ENCODE data around the gene WDR93.
A peak's percentile ranks its signal among the peaks of the same experiment; 100 is the strongest.
"Not testable (repeated sequence)": the region's sequence is repeated elsewhere in the genome, so short reads cannot be mapped to it uniquely, and the experiment has no call there.

Gene WDR93

DNA sequence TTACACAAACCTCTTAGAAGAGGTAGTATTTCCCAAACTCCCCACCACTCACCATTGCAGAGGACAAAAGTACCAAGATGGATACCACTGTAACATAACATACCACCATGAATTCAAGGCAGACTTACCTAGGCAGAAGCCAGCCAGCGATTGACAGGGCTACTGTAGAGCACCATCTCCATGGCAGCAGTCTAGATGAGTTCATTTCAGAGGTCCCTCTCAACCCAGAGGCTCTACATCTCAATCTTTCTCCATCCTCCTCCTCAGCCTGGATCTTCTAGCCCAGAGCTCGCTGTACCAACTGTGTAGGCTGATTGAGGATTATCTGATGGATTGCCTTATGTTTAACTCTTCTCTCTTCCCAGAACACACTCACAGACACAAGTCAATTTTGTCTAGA is 9.5 kb upstream of the WDR93 start:
- WGBS (ENCODE audit: extremely low coverage, insufficient coverage, low lambda C conversion rate) = no CpG with 5 or more reads among the region's 2 CpGs
- H2BK5ac ChIP-seq (ENCODE audit: low read length) = no peak overlapping the region
- no peak overlapping the region for H3K56ac ChIP-seq (ENCODE audit: low read length)
- H4K8ac ChIP-seq (ENCODE audit: low read depth, low read length) = no peak overlapping the region
- no peak overlapping the region for H3K4ac ChIP-seq (ENCODE audit: low read depth, low read length)
- no peak overlapping the region for H2AK5ac ChIP-seq (ENCODE audit: low read length)
- no peak overlapping the region for H2BK15ac ChIP-seq (replicated peaks; ENCODE audit: low read depth)
- H3K4me3 ChIP-seq (ENCODE audit: low read length) = no peak overlapping the region
- no peaks in the 10 kb centered on the region for H3K27me3 ChIP-seq (ENCODE audit: insufficient read depth, low read length, poor library complexity)
- H3K79me2 ChIP-seq (ENCODE audit: control insufficient read depth, insufficient read depth, low read length) = no peaks in the 10 kb centered on the region
- H4K5ac ChIP-seq (ENCODE audit: low read length) = no peak overlapping the region
- no peak overlapping the region for H2BK120ac ChIP-seq (ENCODE audit: low read depth, low read length)
- no peaks in the 10 kb centered on the region for H3K4me1 ChIP-seq (ENCODE audit: control insufficient read depth, low read depth, low read length)
- H3K18ac ChIP-seq (ENCODE audit: low read length) = no peak overlapping the region
- H3K79me1 ChIP-seq (ENCODE audit: low read length) = no peaks in the 10 kb centered on the region
- H3K9ac ChIP-seq (ENCODE audit: low read length) = no peak overlapping the region
- no peak overlapping the region for H3K27ac ChIP-seq (ENCODE audit: low read depth, low read length)
- no peak overlapping the region for H3K23ac ChIP-seq (ENCODE audit: low read length)
- no peaks in the 10 kb centered on the region for H3K36me3 ChIP-seq (ENCODE audit: control insufficient read depth, insufficient read depth, low read length)
- DNase-seq = no peak
- no peak overlapping the region for H3K4me2 ChIP-seq (ENCODE audit: low read length)

DNA sequence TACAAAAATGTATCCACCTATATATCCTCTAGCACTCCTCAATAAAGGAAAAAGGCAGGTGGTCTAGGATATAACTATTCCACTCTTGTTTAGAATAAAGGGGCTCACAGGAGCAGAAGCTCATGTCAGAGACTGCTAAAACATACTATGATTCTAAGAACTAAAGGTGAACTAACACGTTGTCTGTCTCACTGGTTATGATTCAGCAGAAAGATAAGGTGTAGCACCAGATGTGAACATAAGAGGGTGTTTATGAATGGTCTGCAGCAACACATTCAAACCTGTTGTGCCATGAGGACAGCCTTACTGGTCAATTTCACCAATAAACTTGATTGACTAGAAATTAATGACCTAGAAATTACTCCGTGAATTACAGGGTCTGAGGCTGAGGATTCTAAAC is 4.6 kb upstream of the WDR93 start:
- H3K18ac ChIP-seq (ENCODE audit: low read length) = no peak overlapping the region
- H2BK15ac ChIP-seq (replicated peaks; ENCODE audit: low read depth) = no peak overlapping the region
- no peak overlapping the region for H3K4me3 ChIP-seq (ENCODE audit: low read length)
- H3K4me1 ChIP-seq (ENCODE audit: control insufficient read depth, low read depth, low read length) = peaks cover 1% of the 10 kb centered on the region
- H3K9ac ChIP-seq (ENCODE audit: low read length) = no peak overlapping the region
- no peak overlapping the region for H4K5ac ChIP-seq (ENCODE audit: low read length)
- H3K4me2 ChIP-seq (ENCODE audit: low read length) = no peak overlapping the region
- no peak overlapping the region for H3K56ac ChIP-seq (ENCODE audit: low read length)
- H2BK120ac ChIP-seq (ENCODE audit: low read depth, low read length) = no peak overlapping the region
- no peak overlapping the region for H4K8ac ChIP-seq (ENCODE audit: low read depth, low read length)
- no peaks in the 10 kb centered on the region for H3K27me3 ChIP-seq (ENCODE audit: insufficient read depth, low read length, poor library complexity)
- no peak for DNase-seq
- H3K79me2 ChIP-seq (ENCODE audit: control insufficient read depth, insufficient read depth, low read length) = no peaks in the 10 kb centered on the region
- no peak overlapping the region for H3K4ac ChIP-seq (ENCODE audit: low read depth, low read length)
- no peak overlapping the region for H2AK5ac ChIP-seq (ENCODE audit: low read length)
- H3K23ac ChIP-seq (ENCODE audit: low read length) = no peak overlapping the region
- H3K27ac ChIP-seq (ENCODE audit: low read depth, low read length) = no peak overlapping the region
- no peaks in the 10 kb centered on the region for H3K36me3 ChIP-seq (ENCODE audit: control insufficient read depth, insufficient read depth, low read length)
- no CpG with 5 or more reads among the region's 2 CpGs for WGBS (ENCODE audit: extremely low coverage, insufficient coverage, low lambda C conversion rate)
- H3K79me1 ChIP-seq (ENCODE audit: low read length) = no peaks in the 10 kb centered on the region
- no peak overlapping the region for H2BK5ac ChIP-seq (ENCODE audit: low read length)

DNA sequence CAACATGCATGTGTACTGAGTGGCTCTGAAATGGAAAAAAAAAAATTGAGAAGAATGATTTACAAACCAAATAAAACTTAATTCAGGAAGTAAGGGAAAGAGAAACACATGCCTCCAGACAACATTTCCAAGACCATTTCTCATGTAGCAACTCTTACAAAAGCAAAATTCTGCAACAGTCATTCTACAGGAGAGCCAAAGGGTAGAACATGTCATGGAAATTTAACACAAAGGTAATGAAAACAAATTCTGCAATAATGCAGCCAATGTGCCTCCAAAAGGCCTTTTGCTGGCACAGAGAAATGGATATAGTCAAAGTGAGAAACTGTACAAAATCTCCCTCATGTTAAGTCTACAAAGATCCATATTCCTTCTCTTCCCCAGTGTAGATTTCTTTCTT is 4.1 kb upstream of the WDR93 start:
- Histone ChIP-seq H3K4me2 (ENCODE audit: low read length) (no peak overlapping the region), H4K5ac (ENCODE audit: low read length) (no peak overlapping the region), H3K79me1 (ENCODE audit: low read length) (no peaks in the 10 kb centered on the region), H2BK120ac (ENCODE audit: low read depth, low read length) (no peak overlapping the region), H3K9ac (ENCODE audit: low read length) (no peak overlapping the region), H3K56ac (ENCODE audit: low read length) (no peak overlapping the region), H3K4ac (ENCODE audit: low read depth, low read length) (no peak overlapping the region), H3K27ac (ENCODE audit: low read depth, low read length) (no peak overlapping the region), H2AK5ac (ENCODE audit: low read length) (no peak overlapping the region), H2BK5ac (ENCODE audit: low read length) (no peak overlapping the region), H3K4me1 (ENCODE audit: control insufficient read depth, low read depth, low read length) (peaks cover 2% of the 10 kb centered on the region), H3K4me3 (ENCODE audit: low read length) (no peak overlapping the region), H3K18ac (ENCODE audit: low read length) (no peak overlapping the region), H3K79me2 (ENCODE audit: control insufficient read depth, insufficient read depth, low read length) (no peaks in the 10 kb centered on the region), H3K27me3 (ENCODE audit: insufficient read depth, low read length, poor library complexity) (no peaks in the 10 kb centered on the region), H4K8ac (ENCODE audit: low read depth, low read length) (no peak overlapping the region), H2BK15ac (replicated peaks; ENCODE audit: low read depth) (no peak overlapping the region), H3K23ac (ENCODE audit: low read length) (no peak overlapping the region), H3K36me3 (ENCODE audit: control insufficient read depth, insufficient read depth, low read length) (no peaks in the 10 kb centered on the region)
- no peak for DNase-seq

DNA sequence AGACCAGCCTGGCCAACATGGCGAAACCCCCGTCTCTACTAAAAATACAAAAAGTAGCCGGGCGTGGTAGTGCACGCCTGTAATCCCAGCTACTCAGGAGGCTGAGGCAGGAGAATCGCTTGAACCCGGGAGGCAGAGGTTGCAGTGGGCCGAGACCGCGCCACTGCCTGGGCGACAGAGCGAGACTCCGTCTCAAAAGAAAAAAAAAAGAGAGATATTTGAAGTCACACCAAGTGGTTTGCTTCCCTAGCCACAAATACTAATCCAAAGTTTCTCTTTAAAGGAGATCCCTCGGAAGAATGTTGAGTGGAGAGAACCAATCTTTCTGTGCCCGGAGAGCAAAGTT is 708 bp upstream of the WDR93 start:
- H3K4ac ChIP-seq (ENCODE audit: low read depth, low read length); H2BK120ac ChIP-seq (ENCODE audit: low read depth, low read length); H4K5ac ChIP-seq (ENCODE audit: low read length); H3K36me3 ChIP-seq (ENCODE audit: control insufficient read depth, insufficient read depth, low read length); H3K23ac ChIP-seq (ENCODE audit: low read length); H2BK5ac ChIP-seq (ENCODE audit: low read length); H3K79me2 ChIP-seq (ENCODE audit: control insufficient read depth, insufficient read depth, low read length); H2AK5ac ChIP-seq (ENCODE audit: low read length); H3K79me1 ChIP-seq (ENCODE audit: low read length); DNase-seq; H3K18ac ChIP-seq (ENCODE audit: low read length); H3K4me1 ChIP-seq (ENCODE audit: control insufficient read depth, low read depth, low read length); H4K8ac ChIP-seq (ENCODE audit: low read depth, low read length); H3K27ac ChIP-seq (ENCODE audit: low read depth, low read length); H2BK15ac ChIP-seq (replicated peaks; ENCODE audit: low read depth); H3K27me3 ChIP-seq (ENCODE audit: insufficient read depth, low read length, poor library complexity): not testable (repeated sequence)
- H3K9ac ChIP-seq (ENCODE audit: low read length) = peak overlapping the region; percentile 66
- WGBS (ENCODE audit: extremely low coverage, insufficient coverage, low lambda C conversion rate) = no CpG with 5 or more reads among the region's 15 CpGs
- H3K4me2 ChIP-seq (ENCODE audit: low read length) = peak overlapping the region; percentile 84
- peak overlapping the region; percentile 73 for H3K56ac ChIP-seq (ENCODE audit: low read length)
- H3K4me3 ChIP-seq (ENCODE audit: low read length) = peak overlapping the region; percentile 72

DNA sequence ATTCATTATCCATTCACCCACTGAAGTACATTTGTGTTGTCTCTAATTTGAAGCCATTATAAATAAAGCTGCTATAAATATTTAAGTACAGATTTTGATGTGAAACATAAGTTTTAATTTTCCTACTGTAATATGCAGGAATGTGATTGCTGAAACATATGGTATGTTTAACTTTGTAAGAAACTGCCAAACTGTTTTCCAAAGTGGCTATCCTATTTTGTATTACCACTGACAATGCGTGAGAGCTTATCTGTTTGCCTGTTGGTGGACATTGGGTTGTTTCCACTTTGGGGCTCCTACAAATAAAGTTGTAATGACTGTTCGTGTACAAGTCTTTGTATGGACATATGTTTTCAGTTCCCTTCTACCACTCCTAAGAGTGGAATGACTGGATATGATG is 2.5 kb downstream of the WDR93 start:
- H3K4me1 ChIP-seq (ENCODE audit: control insufficient read depth, low read depth, low read length) = peaks cover 2% of the 10 kb centered on the region
- no peak overlapping the region for H3K27ac ChIP-seq (ENCODE audit: low read depth, low read length)
- no peak overlapping the region for H3K18ac ChIP-seq (ENCODE audit: low read length)
- no peak overlapping the region for H4K8ac ChIP-seq (ENCODE audit: low read depth, low read length)
- no peaks in the 10 kb centered on the region for H3K79me2 ChIP-seq (ENCODE audit: control insufficient read depth, insufficient read depth, low read length)
- H3K27me3 ChIP-seq (ENCODE audit: insufficient read depth, low read length, poor library complexity) = no peaks in the 10 kb centered on the region
- no peak overlapping the region for H3K9ac ChIP-seq (ENCODE audit: low read length)
- H2BK15ac ChIP-seq (replicated peaks; ENCODE audit: low read depth) = no peak overlapping the region
- H3K36me3 ChIP-seq (ENCODE audit: control insufficient read depth, insufficient read depth, low read length) = no peaks in the 10 kb centered on the region
- H3K23ac ChIP-seq (ENCODE audit: low read length) = no peak overlapping the region
- no peak overlapping the region for H2AK5ac ChIP-seq (ENCODE audit: low read length)
- no peaks in the 10 kb centered on the region for H3K79me1 ChIP-seq (ENCODE audit: low read length)
- WGBS (ENCODE audit: extremely low coverage, insufficient coverage, low lambda C conversion rate) = no CpG with 5 or more reads among the region's 2 CpGs
- no peak overlapping the region for H2BK5ac ChIP-seq (ENCODE audit: low read length)
- no peak for DNase-seq
- H2BK120ac ChIP-seq (ENCODE audit: low read depth, low read length) = no peak overlapping the region
- no peak overlapping the region for H3K56ac ChIP-seq (ENCODE audit: low read length)
- no peak overlapping the region for H3K4ac ChIP-seq (ENCODE audit: low read depth, low read length)
- no peak overlapping the region for H3K4me2 ChIP-seq (ENCODE audit: low read length)
- no peak overlapping the region for H3K4me3 ChIP-seq (ENCODE audit: low read length)
- no peak overlapping the region for H4K5ac ChIP-seq (ENCODE audit: low read length)

DNA sequence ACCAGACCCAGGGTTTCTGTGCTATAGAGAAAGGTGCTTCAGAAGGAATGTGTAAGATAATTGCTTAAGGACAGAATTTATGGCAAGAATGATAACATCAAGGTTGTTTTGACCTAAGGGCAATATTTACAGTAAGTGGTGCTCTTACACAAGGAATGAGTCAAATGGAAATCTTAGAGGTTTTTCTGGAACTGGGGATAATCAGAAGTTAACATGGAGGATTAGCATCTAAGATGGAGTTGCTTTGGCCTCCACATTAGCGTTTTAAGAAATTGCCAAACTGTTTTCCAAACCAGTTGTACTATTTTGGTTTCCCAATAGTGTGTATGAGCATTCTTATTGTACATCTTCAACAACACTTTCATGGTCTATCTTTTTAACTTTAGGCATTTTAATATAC is 3.1 kb downstream of the WDR93 start:
- H3K79me1 ChIP-seq (ENCODE audit: low read length) = no peaks in the 10 kb centered on the region
- no peak overlapping the region for H2BK15ac ChIP-seq (replicated peaks; ENCODE audit: low read depth)
- H4K8ac ChIP-seq (ENCODE audit: low read depth, low read length) = no peak overlapping the region
- no peak overlapping the region for H4K5ac ChIP-seq (ENCODE audit: low read length)
- no peak for DNase-seq
- no peak overlapping the region for H2AK5ac ChIP-seq (ENCODE audit: low read length)
- H3K36me3 ChIP-seq (ENCODE audit: control insufficient read depth, insufficient read depth, low read length) = no peaks in the 10 kb centered on the region
- no peak overlapping the region for H3K27ac ChIP-seq (ENCODE audit: low read depth, low read length)
- no peak overlapping the region for H3K4me2 ChIP-seq (ENCODE audit: low read length)
- WGBS (ENCODE audit: extremely low coverage, insufficient coverage, low lambda C conversion rate) = no CpG with 5 or more reads among the region's 1 CpG
- peaks cover 2% of the 10 kb centered on the region for H3K4me1 ChIP-seq (ENCODE audit: control insufficient read depth, low read depth, low read length)
- H3K18ac ChIP-seq (ENCODE audit: low read length) = no peak overlapping the region
- H3K56ac ChIP-seq (ENCODE audit: low read length) = no peak overlapping the region
- no peak overlapping the region for H2BK5ac ChIP-seq (ENCODE audit: low read length)
- H3K79me2 ChIP-seq (ENCODE audit: control insufficient read depth, insufficient read depth, low read length) = no peaks in the 10 kb centered on the region
- no peak overlapping the region for H3K4me3 ChIP-seq (ENCODE audit: low read length)
- no peak overlapping the region for H3K9ac ChIP-seq (ENCODE audit: low read length)
- no peak overlapping the region for H2BK120ac ChIP-seq (ENCODE audit: low read depth, low read length)
- H3K4ac ChIP-seq (ENCODE audit: low read depth, low read length) = no peak overlapping the region
- no peaks in the 10 kb centered on the region for H3K27me3 ChIP-seq (ENCODE audit: insufficient read depth, low read length, poor library complexity)
- H3K23ac ChIP-seq (ENCODE audit: low read length) = no peak overlapping the region
